ENCODE data around the gene KLRB1. TPM values are rescaled to one million over a fixed set of nuclear protein-coding genes. Genes with fewer than 3 reads are reported as not detected.

Gene KLRB1
- total and polyA plus RNA-seq, 7 experiments from 2014 or later: 0.43 to 33.7 (median 2.1) TPM

GRCh38 chr12:9640024-9640423 lies 32.3 kb upstream of the KLRB1 start:
- Mint-ChIP-seq H3K4me1 (peaks cover 22 to 83% (median 70%) of the 10 kb centered on the region in 7 donors), H3K36me3 (peaks cover 5 to 64% (median 15%) of the 10 kb centered on the region in 5 donors), H3K4me3 (no peak overlapping the region), H3K27me3 (no peaks in the 10 kb centered on the region), H3K27ac (no peak overlapping the region), H3K9me3 (peaks cover 0 to 50% (median 11%) of the 10 kb centered on the region in 11 donors)
- Histone ChIP-seq H3K9me3 (ENCODE audit: control insufficient read depth in 2 of 3, low read length in 3 of 3) (no peaks in the 10 kb centered on the region), H3K4me3 (ENCODE audit: low read length) (no peak overlapping the region), H3K4me1 (ENCODE audit: control insufficient read depth in 2 of 2, insufficient read depth in 2 of 2, low read length in 2 of 2) (peaks cover 23 to 28% of the 10 kb centered on the region in 2 donors), H3K27me3 (ENCODE audit: control insufficient read depth in 2 of 2, insufficient read depth in 2 of 2, low read length in 2 of 2) (no peaks in the 10 kb centered on the region), H3K27ac (ENCODE audit: low read depth, low read length) (no peak overlapping the region), H3K36me3 (ENCODE audit: control insufficient read depth in 2 of 3, insufficient read depth in 3 of 3, low read length in 3 of 3) (no peaks in the 10 kb centered on the region)
- ChIA-PET CTCF (interaction anchor here (1.0 to 1.5 kb wide), 3 partner anchors 68 to 111 kb away, joined by 3 to 5 read pairs (median 4); no protein-coding TSS in a partner anchor), POLR2A (interaction anchor here (0.7 to 2.6 kb wide), 5 partner anchors 8 to 303 kb away, joined by 3 to 37 read pairs (median 4); no protein-coding TSS in a partner anchor)
- ATAC-seq (no peak), DNase-seq (no peak)
- intact Hi-C loops (cut with micrococcal nuclease): loop anchor here in 1 of 2 donors (10.0 kb wide), 1 partner anchor 305 kb away; no protein-coding TSS in a partner anchor

- no peak for ATAC-seq
- Mint-ChIP-seq H3K27me3 (peaks cover 0 to 2% (median 0%) of the 10 kb centered on the region in 5 donors), H3K9me3 (peaks cover 0 to 36% (median 9%) of the 10 kb centered on the region in 11 donors), H3K4me1 (peaks cover 24 to 82% (median 72%) of the 10 kb centered on the region in 7 donors), H3K27ac (peak overlapping the region in 7 of 9 donors; percentile 40 to 95 (median 87)), H3K4me3 (peak overlapping the region in 2 of 10 donors; percentile 8 to 24), H3K36me3 (peaks cover 4 to 54% (median 17%) of the 10 kb centered on the region in 5 donors)
- Histone ChIP-seq H3K9me3 (ENCODE audit: control insufficient read depth in 2 of 3, low read length in 3 of 3) (no peaks in the 10 kb centered on the region), H3K27ac (ENCODE audit: low read depth, low read length) (no peak overlapping the region), H3K4me3 (ENCODE audit: low read length) (no peak overlapping the region), H3K27me3 (ENCODE audit: control insufficient read depth in 2 of 2, insufficient read depth in 2 of 2, low read length in 2 of 2) (no peaks in the 10 kb centered on the region), H3K4me1 (ENCODE audit: control insufficient read depth in 2 of 2, insufficient read depth in 2 of 2, low read length in 2 of 2) (peaks cover 24 to 33% of the 10 kb centered on the region in 2 donors), H3K36me3 (ENCODE audit: control insufficient read depth in 2 of 3, insufficient read depth in 3 of 3, low read length in 3 of 3) (no peaks in the 10 kb centered on the region)
- no peak for DNase-seq
- ChIA-PET POLR2A (interaction anchor here (0.9 to 5.7 kb wide), 7 partner anchors 14 to 263 kb away, joined by 3 to 119 read pairs (median 16); partner anchors contain the start of gene CLEC2D), CTCF (interaction anchor here (0.8 to 5.2 kb wide), 4 partner anchors 71 to 113 kb away, joined by 3 to 36 read pairs (median 8); no protein-coding TSS in a partner anchor)
- intact Hi-C loops (cut with micrococcal nuclease): loop anchor here in 1 of 2 donors (10.0 kb wide), 1 partner anchor 508 kb away; no protein-coding TSS in a partner anchor
Measured at GRCh38 chr12:9636851-9637206, 29.1 kb upstream of the KLRB1 start.

- no peak overlapping the region for H3K4me3 ChIP-seq (ENCODE audit: low read length)
- H3K27ac ChIP-seq (ENCODE audit: low read depth, low read length): peak overlapping the region; percentile 40
- no peaks in the 10 kb centered on the region for H3K36me3 ChIP-seq (ENCODE audit: control insufficient read depth in 2 of 3, insufficient read depth in 3 of 3, low read length in 3 of 3)
- DNase-seq (no peak), ATAC-seq (no peak)
- peak overlapping the region; percentile 38 to 97 (median 91) for H3K27ac Mint-ChIP-seq
- peaks cover 0 to 54% (median 14%) of the 10 kb centered on the region in 5 donors for H3K36me3 Mint-ChIP-seq
- H3K4me3 Mint-ChIP-seq: peak overlapping the region in 9 of 10 donors; percentile 3 to 78 (median 29)
- H3K9me3 ChIP-seq (ENCODE audit: control insufficient read depth in 2 of 3, low read length in 3 of 3): no peaks in the 10 kb centered on the region
- peaks cover 24 to 33% of the 10 kb centered on the region in 2 donors for H3K4me1 ChIP-seq (ENCODE audit: control insufficient read depth in 2 of 2, insufficient read depth in 2 of 2, low read length in 2 of 2)
- intact Hi-C loops (cut with micrococcal nuclease): loop anchor here in 1 of 2 donors (10.0 kb wide), 1 partner anchor 509 kb away; no protein-coding TSS in a partner anchor
- POLR2A ChIA-PET: interaction anchor here (0.8 to 5.7 kb wide), 9 partner anchors 14 to 263 kb away, joined by 3 to 119 read pairs (median 5); partner anchors contain the start of gene CLEC2D
- CTCF ChIA-PET: interaction anchor here (0.8 to 6.2 kb wide), 9 partner anchors 11 to 161 kb away, joined by 3 to 89 read pairs (median 6); no protein-coding TSS in a partner anchor
- peaks cover 0 to 32% (median 7%) of the 10 kb centered on the region in 11 donors for H3K9me3 Mint-ChIP-seq
- peaks cover 0 to 6% (median 0%) of the 10 kb centered on the region in 5 donors for H3K27me3 Mint-ChIP-seq
- peaks cover 24 to 78% (median 73%) of the 10 kb centered on the region in 7 donors for H3K4me1 Mint-ChIP-seq
- no peaks in the 10 kb centered on the region for H3K27me3 ChIP-seq (ENCODE audit: control insufficient read depth in 2 of 2, insufficient read depth in 2 of 2, low read length in 2 of 2)
Measured at GRCh38 chr12:9636150-9636850, 28.6 kb upstream of the KLRB1 start.

GRCh38 chr12:9634969-9635754 lies 27.4 kb upstream of the KLRB1 start:
- intact Hi-C loops (cut with micrococcal nuclease): loop anchor here (1.0 to 10.0 kb wide), 13 partner anchors 12 to 510 kb away; partner anchors contain the start of gene CLEC2D (in 1 of the 2)
- Histone ChIP-seq H3K27me3 (ENCODE audit: control insufficient read depth in 2 of 2, insufficient read depth in 2 of 2, low read length in 2 of 2) (no peaks in the 10 kb centered on the region), H3K36me3 (ENCODE audit: control insufficient read depth in 2 of 3, insufficient read depth in 3 of 3, low read length in 3 of 3) (no peaks in the 10 kb centered on the region), H3K4me3 (ENCODE audit: low read length) (no peak overlapping the region), H3K4me1 (ENCODE audit: control insufficient read depth in 2 of 2, insufficient read depth in 2 of 2, low read length in 2 of 2) (peaks cover 24 to 33% of the 10 kb centered on the region in 2 donors), H3K27ac (ENCODE audit: low read depth, low read length) (peak overlapping the region; percentile 40), H3K9me3 (ENCODE audit: control insufficient read depth in 2 of 3, low read length in 3 of 3) (no peaks in the 10 kb centered on the region)
- Mint-ChIP-seq H3K4me3 (peak overlapping the region; percentile 14 to 80 (median 48)), H3K4me1 (peaks cover 24 to 81% (median 69%) of the 10 kb centered on the region in 7 donors), H3K27ac (peak overlapping the region; percentile 5 to 97 (median 91)), H3K27me3 (peaks cover 0 to 17% (median 0%) of the 10 kb centered on the region in 5 donors), H3K9me3 (peaks cover 0 to 20% (median 4%) of the 10 kb centered on the region in 11 donors), H3K36me3 (peaks cover 0 to 54% (median 10%) of the 10 kb centered on the region in 5 donors)
- POLR2A ChIA-PET: interaction anchor here (0.5 to 5.7 kb wide), 20 partner anchors 15 to 1122 kb away, joined by 3 to 119 read pairs (median 5); partner anchors contain the start of gene CLEC2D
- ATAC-seq (no peak), DNase-seq (no peak)
- CTCF ChIA-PET: interaction anchor here (0.7 to 6.2 kb wide), 21 partner anchors 11 to 127 kb away, joined by 3 to 89 read pairs (median 4); no protein-coding TSS in a partner anchor

GRCh38 chr12:9634177-9634803 lies 26.6 kb upstream of the KLRB1 start:
- Histone ChIP-seq H3K9me3 (ENCODE audit: control insufficient read depth in 2 of 3, low read length in 3 of 3) (no peaks in the 10 kb centered on the region), H3K27me3 (ENCODE audit: control insufficient read depth in 2 of 2, insufficient read depth in 2 of 2, low read length in 2 of 2) (no peaks in the 10 kb centered on the region), H3K36me3 (ENCODE audit: control insufficient read depth in 2 of 3, insufficient read depth in 3 of 3, low read length in 3 of 3) (no peaks in the 10 kb centered on the region), H3K4me1 (ENCODE audit: control insufficient read depth in 2 of 2, insufficient read depth in 2 of 2, low read length in 2 of 2) (peaks cover 23 to 33% of the 10 kb centered on the region in 2 donors), H3K27ac (ENCODE audit: low read depth, low read length) (peak overlapping the region; percentile 40), H3K4me3 (ENCODE audit: low read length) (no peak overlapping the region)
- CTCF ChIA-PET: interaction anchor here (0.7 to 6.2 kb wide), 23 partner anchors 10 to 128 kb away, joined by 3 to 89 read pairs (median 4); no protein-coding TSS in a partner anchor
- intact Hi-C loops (cut with micrococcal nuclease): loop anchor here (1.0 to 10.0 kb wide), 13 partner anchors 13 to 511 kb away; partner anchors contain the start of gene CLEC2D (in 1 of the 2)
- peaks cover 0 to 58% (median 7%) of the 10 kb centered on the region in 5 donors for H3K36me3 Mint-ChIP-seq
- peak overlapping the region; percentile 78 to 97 (median 91) for H3K27ac Mint-ChIP-seq
- H3K4me3 Mint-ChIP-seq: peak overlapping the region in 9 of 10 donors; percentile 15 to 78 (median 73)
- H3K9me3 Mint-ChIP-seq: peaks cover 0 to 14% (median 2%) of the 10 kb centered on the region in 11 donors
- ATAC-seq: peak; percentile 90
- peaks cover 0 to 20% (median 0%) of the 10 kb centered on the region in 5 donors for H3K27me3 Mint-ChIP-seq
- POLR2A ChIA-PET: interaction anchor here (0.5 to 5.7 kb wide), 16 partner anchors 16 to 1123 kb away, joined by 3 to 119 read pairs (median 6); partner anchors contain the start of gene CLEC2D
- DNase-seq: peak; percentile 45 to 84 (median 75)
- peaks cover 24 to 80% (median 66%) of the 10 kb centered on the region in 7 donors for H3K4me1 Mint-ChIP-seq

All from naive thymus-derived CD4-positive, alpha-beta T cell (primary cell).